GM10847 (cell line): ENCODE results near the gene ATP5F1C.

ENCODE experiments used
- POLR2A ChIP-seq: IDR thresholded peaks from 2 replicates; pipeline ENCODE4 v1.6.1; 2011; ENCODE audit not compliant: insufficient read length; ENCODE audit errors: extremely low read depth

Gene ATP5F1C

GRCh38 chr10:7788639-7789286 is 786 bp downstream of the ATP5F1C start:
- TF ChIP-seq POLR2A: no peak

- no peak for TF ChIP-seq POLR2A
These were observed 1.4 kb downstream of the ATP5F1C start for GRCh38 chr10:7789390-7789789.

GRCh38 chr10:7792541-7792940 is 4.6 kb downstream of the ATP5F1C start:
- TF ChIP-seq POLR2A: no peak

- TF ChIP-seq POLR2A: no peak
These were observed 6.5 kb downstream of the ATP5F1C start for GRCh38 chr10:7794251-7795026.

GRCh38 chr10:7795605-7796004 is 7.6 kb downstream of the ATP5F1C start:
- no peak for TF ChIP-seq POLR2A

GRCh38 chr10:7797582-7797981 is 9.6 kb downstream of the ATP5F1C start:
- TF ChIP-seq POLR2A: no peak

GRCh38 chr10:7802606-7803005 is 14.6 kb downstream of the ATP5F1C start:
- TF ChIP-seq POLR2A: no peak

- TF ChIP-seq POLR2A: no peak
These were observed 16.2 kb downstream of the ATP5F1C start for GRCh38 chr10:7804216-7804615.

GRCh38 chr10:7804741-7805140 is 16.8 kb downstream of the ATP5F1C start:
- no peak for TF ChIP-seq POLR2A

GRCh38 chr10:7808686-7809267 is 20.8 kb downstream of the ATP5F1C start:
- no peak for TF ChIP-seq POLR2A

GRCh38 chr10:7810443-7810842 is 22.5 kb downstream of the ATP5F1C start:
- TF ChIP-seq POLR2A: no peak

GRCh38 chr10:7811000-7811399 is 23.0 kb downstream of the ATP5F1C start:
- TF ChIP-seq POLR2A: no peak

GRCh38 chr10:7813481-7813880 is 25.5 kb downstream of the ATP5F1C start:
- TF ChIP-seq POLR2A: no peak

- no peak for TF ChIP-seq POLR2A
These were observed 29.6 kb downstream of the ATP5F1C start for GRCh38 chr10:7817576-7817975.

GRCh38 chr10:7817984-7818294 is 30.0 kb downstream of the ATP5F1C start:
- TF ChIP-seq POLR2A: no peak

- peak; percentile 92 for TF ChIP-seq POLR2A
These were observed 30.5 kb downstream of the ATP5F1C start, which contains the start of gene TAF3 for GRCh38 chr10:7818295-7819120. Gene TAF3 (plus strand): TSS chr10:7818505. CDS start chr10:7818710, 205 bp downstream.
